GM23338 (cell line): ENCODE measurements around the gene FAM117A. TPM values are rescaled to one million over a fixed set of nuclear protein-coding genes. Genes with fewer than 3 reads are reported as not detected.
A peak's percentile ranks its signal among the peaks of the same experiment; 100 is the strongest.

Experiments used
- ATAC-seq: fragments of 200-7000 bp; cut with Tn5 transposase; 3 replicates; pipeline ENCODE4 v1.9.1; 2020
- DNase-seq: peaks from one replicate; pipeline ENCODE4 v3.0.0-alpha.2; 2015; ENCODE audit warnings: low spot score
- H2AFZ ChIP-seq: fragments of 200-600 bp; sonication (generic); 2 replicates; pipeline ENCODE4 v1.8.0; 2016; ENCODE audit warnings: antibody characterized with exemption, mild to moderate bottlenecking, moderate library complexity
- H3F3A ChIP-seq: fragments of 200-600 bp; sonication (generic); replicated peaks from 2 replicates; pipeline ENCODE4 v1.8.0; 2017; ENCODE audit warnings: antibody characterized with exemption, mixed run types, low read depth
- H3K27ac ChIP-seq: fragments of 200-600 bp; sonication (generic); 2 replicates; pipeline ENCODE4 v1.6.1; 2016; ENCODE audit warnings: low read depth
- H3K27me3 ChIP-seq: fragments of 200-600 bp; sonication (generic); 2 replicates; pipeline ENCODE4 v1.8.0; 2016; ENCODE audit warnings: mild to moderate bottlenecking, mixed run types, moderate library complexity; ENCODE audit not compliant: insufficient read depth
- H3K36me3 ChIP-seq: fragments of 200-600 bp; sonication (generic); 2 replicates; pipeline ENCODE4 v1.8.0; 2016; ENCODE audit warnings: mild to moderate bottlenecking; ENCODE audit not compliant: insufficient read depth
- H3K4me1 ChIP-seq: fragments of 200-600 bp; sonication (generic); 2 replicates; pipeline ENCODE4 v1.8.0; 2016; ENCODE audit warnings: mild to moderate bottlenecking, moderate library complexity; ENCODE audit not compliant: insufficient read depth
- H3K4me2 ChIP-seq: fragments of 200-600 bp; sonication (generic); 2 replicates; pipeline ENCODE4 v1.7.1; 2017; ENCODE audit warnings: mixed run types
- H3K4me3 ChIP-seq: fragments of 200-600 bp; sonication (generic); 2 replicates; pipeline ENCODE4 v1.6.1; 2016; ENCODE audit warnings: mixed run types
- H3K79me2 ChIP-seq: fragments of 200-600 bp; sonication (generic); replicated peaks from 2 replicates; pipeline ENCODE4 v1.8.0; 2017; ENCODE audit warnings: mild to moderate bottlenecking; ENCODE audit not compliant: insufficient read depth
- H3K9me2 ChIP-seq: fragments of 200-600 bp; sonication (generic); 2 replicates; pipeline ENCODE4 v1.8.0; 2017; ENCODE audit not compliant: insufficient read depth
- H4K20me1 ChIP-seq: fragments of 200-600 bp; sonication (generic); replicated peaks from 2 replicates; pipeline ENCODE4 v1.8.0; 2017; ENCODE audit warnings: mild to moderate bottlenecking; ENCODE audit not compliant: insufficient read depth
- H3K27ac Mint-ChIP-seq: 2 replicates; pipeline ENCODE4 v1.8.0; 2020; ENCODE audit warnings: inconsistent platforms, mild to moderate bottlenecking, moderate library complexity, mixed read lengths
- H3K27me3 Mint-ChIP-seq: 3 replicates; pipeline ENCODE4 v1.8.0; 2022; ENCODE audit warnings: low read depth, mild to moderate bottlenecking, moderate library complexity, mixed read lengths, inconsistent platforms; ENCODE audit not compliant: insufficient read depth, poor library complexity
- H3K36me3 Mint-ChIP-seq: 3 replicates; pipeline ENCODE4 v1.8.0; 2021; ENCODE audit warnings: low read depth, mild to moderate bottlenecking, inconsistent platforms, moderate library complexity, mixed read lengths
- H3K4me1 Mint-ChIP-seq: 3 replicates; pipeline ENCODE4 v1.8.0; 2020; ENCODE audit warnings: mild to moderate bottlenecking, inconsistent platforms, mixed read lengths
- H3K4me3 Mint-ChIP-seq: 3 replicates; pipeline ENCODE4 v1.8.0; 2021; ENCODE audit warnings: moderate library complexity, mild to moderate bottlenecking, inconsistent platforms, mixed read lengths
- H3K9me3 Mint-ChIP-seq: 3 replicates; pipeline ENCODE4 v1.8.0; 2020; ENCODE audit warnings: moderate library complexity, mild to moderate bottlenecking, inconsistent platforms, mixed read lengths
- CREB1 ChIP-seq: fragments of 250-450 bp; sonication (Bioruptor Pico); IDR thresholded peaks from 2 replicates; pipeline ENCODE4 v1.5.0; 2020; ENCODE audit warnings: low read depth, mild to moderate bottlenecking, moderate library complexity
- EZH2 ChIP-seq: fragments of 200-600 bp; sonication (generic); IDR thresholded peaks from one replicate; pipeline ENCODE4 v1.8.0; 2017; ENCODE audit warnings: antibody characterized with exemption, mild to moderate bottlenecking, low read depth; ENCODE audit not compliant: unreplicated experiment
- EZH2phosphoT487 ChIP-seq: fragments of 200-600 bp; sonication (generic); IDR thresholded peaks from one replicate; pipeline ENCODE4 v1.8.1; 2018; ENCODE audit warnings: antibody characterized with exemption; ENCODE audit not compliant: unreplicated experiment
- JUNB ChIP-seq: IDR thresholded peaks from one replicate; pipeline ENCODE4 v1.6.1; 2016; ENCODE audit warnings: antibody characterized with exemption; ENCODE audit not compliant: unreplicated experiment
- NANOG ChIP-seq: IDR thresholded peaks from 2 replicates; pipeline ENCODE4 v1.6.1; 2016; ENCODE audit warnings: antibody characterized with exemption, borderline replicate concordance
- POLR2AphosphoS5 ChIP-seq: IDR thresholded peaks from 2 replicates; pipeline ENCODE4 v1.6.1; 2016; ENCODE audit warnings: antibody characterized with exemption, low read depth
- STAT1 ChIP-seq: IDR thresholded peaks from one replicate; pipeline ENCODE4 v1.6.1; 2016; ENCODE audit warnings: antibody characterized with exemption; ENCODE audit not compliant: unreplicated experiment
- ZNF114 ChIP-seq: fragments of 250-450 bp; sonication (Bioruptor Pico); IDR thresholded peaks from 2 replicates; pipeline ENCODE4 v1.5.0; 2020; ENCODE audit warnings: mild to moderate bottlenecking, moderate library complexity
- ZNF331 ChIP-seq: fragments of 250-450 bp; sonication (Bioruptor Pico); IDR thresholded peaks from 2 replicates; pipeline ENCODE4 v1.5.0; 2020; ENCODE audit warnings: low read depth, mild to moderate bottlenecking, moderate library complexity
- polyA plus RNA-seq: library from polyadenylated mRNA; unstranded; fragments of >200 nt; fragmentation: Nextera tagmentation; extraction: Ambion mirVana; gene quantifications from 2 replicates; pipeline ENCODE4 v1.2.1, GENCODE V29; 2016
- total RNA-seq: library from RNA; depleted of rRNA; stranded (reverse); fragments of >200 nt; shearing (Covaris generic); gene quantifications from 2 replicates; pipeline ENCODE4 v1.2.3, GENCODE V29; 2014
- TF ChIP-seq, protein P1 (sequence below): fragments of 250-450 bp; sonication (Bioruptor Pico); IDR thresholded peaks from 2 replicates; pipeline ENCODE4 v1.5.0; 2020; ENCODE audit warnings: mild to moderate bottlenecking, moderate library complexity
- TF ChIP-seq, protein P2 (sequence below): IDR thresholded peaks from 2 replicates; pipeline ENCODE4 v1.6.1; 2016; ENCODE audit warnings: antibody characterized with exemption
- TF ChIP-seq, protein P3 (sequence below), 2 experiments: fragments of 200-600 bp in 1 of 2; sonication (generic) in 1 of 2; conservative IDR thresholded peaks; 2 replicates each; pipeline versions ENCODE4 v1.5.1 to v1.6.1; 2016 to 2017; ENCODE audit warnings: antibody characterized with exemption in 2 of 2, low read depth in 2 of 2, mild to moderate bottlenecking in 2 of 2, moderate library complexity in 1 of 2
- TF ChIP-seq, protein P4 (sequence below): IDR thresholded peaks from one replicate; pipeline ENCODE4 v1.6.1; 2018; ENCODE audit warnings: antibody characterized with exemption; ENCODE audit not compliant: unreplicated experiment

Gene FAM117A
- total and polyA plus RNA-seq, 2 experiments from 2014 or later: 21.3 to 46.4 TPM

DNA sequence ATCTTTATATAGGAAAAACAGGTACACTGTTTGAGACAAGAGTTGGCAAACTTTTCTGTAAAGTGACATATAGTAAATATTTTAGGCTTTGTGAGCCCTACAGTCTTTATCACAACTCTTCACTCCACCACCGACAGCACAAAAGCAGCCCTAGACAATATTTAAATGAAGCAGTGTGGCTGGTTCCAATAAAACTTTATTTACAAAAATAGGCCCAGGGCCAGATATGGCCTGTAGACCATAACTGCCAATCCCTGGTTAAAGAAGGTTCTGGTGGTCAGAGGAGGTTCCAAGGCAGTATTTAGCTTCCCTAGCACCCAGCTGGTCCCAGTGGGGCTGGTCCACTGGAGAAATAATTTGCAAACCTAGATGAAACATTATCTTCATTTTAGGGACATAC, 3.6 kb downstream of the FAM117A start:
- no peak overlapping the region for H3K27ac Mint-ChIP-seq
- H3K9me3 Mint-ChIP-seq: no peaks in the 10 kb centered on the region; the same call in 1 of the 3 replicates
- H3K4me1 Mint-ChIP-seq: peaks cover 59% of the 10 kb centered on the region

More for the DNA sequence above, 3.6 kb downstream of the FAM117A start:
- TF ChIP-seq POLR2AphosphoS5 (no peak), ZNF331 (CRISPR knock-in tag) (no peak), EZH2 (no peak), EZH2phosphoT487 (no peak), CREB1 (no peak), ZNF114 (CRISPR knock-in tag) (no peak), NANOG (no peak), JUNB (no peak), STAT1 (no peak)
- TF ChIP-seq, protein P1, sequence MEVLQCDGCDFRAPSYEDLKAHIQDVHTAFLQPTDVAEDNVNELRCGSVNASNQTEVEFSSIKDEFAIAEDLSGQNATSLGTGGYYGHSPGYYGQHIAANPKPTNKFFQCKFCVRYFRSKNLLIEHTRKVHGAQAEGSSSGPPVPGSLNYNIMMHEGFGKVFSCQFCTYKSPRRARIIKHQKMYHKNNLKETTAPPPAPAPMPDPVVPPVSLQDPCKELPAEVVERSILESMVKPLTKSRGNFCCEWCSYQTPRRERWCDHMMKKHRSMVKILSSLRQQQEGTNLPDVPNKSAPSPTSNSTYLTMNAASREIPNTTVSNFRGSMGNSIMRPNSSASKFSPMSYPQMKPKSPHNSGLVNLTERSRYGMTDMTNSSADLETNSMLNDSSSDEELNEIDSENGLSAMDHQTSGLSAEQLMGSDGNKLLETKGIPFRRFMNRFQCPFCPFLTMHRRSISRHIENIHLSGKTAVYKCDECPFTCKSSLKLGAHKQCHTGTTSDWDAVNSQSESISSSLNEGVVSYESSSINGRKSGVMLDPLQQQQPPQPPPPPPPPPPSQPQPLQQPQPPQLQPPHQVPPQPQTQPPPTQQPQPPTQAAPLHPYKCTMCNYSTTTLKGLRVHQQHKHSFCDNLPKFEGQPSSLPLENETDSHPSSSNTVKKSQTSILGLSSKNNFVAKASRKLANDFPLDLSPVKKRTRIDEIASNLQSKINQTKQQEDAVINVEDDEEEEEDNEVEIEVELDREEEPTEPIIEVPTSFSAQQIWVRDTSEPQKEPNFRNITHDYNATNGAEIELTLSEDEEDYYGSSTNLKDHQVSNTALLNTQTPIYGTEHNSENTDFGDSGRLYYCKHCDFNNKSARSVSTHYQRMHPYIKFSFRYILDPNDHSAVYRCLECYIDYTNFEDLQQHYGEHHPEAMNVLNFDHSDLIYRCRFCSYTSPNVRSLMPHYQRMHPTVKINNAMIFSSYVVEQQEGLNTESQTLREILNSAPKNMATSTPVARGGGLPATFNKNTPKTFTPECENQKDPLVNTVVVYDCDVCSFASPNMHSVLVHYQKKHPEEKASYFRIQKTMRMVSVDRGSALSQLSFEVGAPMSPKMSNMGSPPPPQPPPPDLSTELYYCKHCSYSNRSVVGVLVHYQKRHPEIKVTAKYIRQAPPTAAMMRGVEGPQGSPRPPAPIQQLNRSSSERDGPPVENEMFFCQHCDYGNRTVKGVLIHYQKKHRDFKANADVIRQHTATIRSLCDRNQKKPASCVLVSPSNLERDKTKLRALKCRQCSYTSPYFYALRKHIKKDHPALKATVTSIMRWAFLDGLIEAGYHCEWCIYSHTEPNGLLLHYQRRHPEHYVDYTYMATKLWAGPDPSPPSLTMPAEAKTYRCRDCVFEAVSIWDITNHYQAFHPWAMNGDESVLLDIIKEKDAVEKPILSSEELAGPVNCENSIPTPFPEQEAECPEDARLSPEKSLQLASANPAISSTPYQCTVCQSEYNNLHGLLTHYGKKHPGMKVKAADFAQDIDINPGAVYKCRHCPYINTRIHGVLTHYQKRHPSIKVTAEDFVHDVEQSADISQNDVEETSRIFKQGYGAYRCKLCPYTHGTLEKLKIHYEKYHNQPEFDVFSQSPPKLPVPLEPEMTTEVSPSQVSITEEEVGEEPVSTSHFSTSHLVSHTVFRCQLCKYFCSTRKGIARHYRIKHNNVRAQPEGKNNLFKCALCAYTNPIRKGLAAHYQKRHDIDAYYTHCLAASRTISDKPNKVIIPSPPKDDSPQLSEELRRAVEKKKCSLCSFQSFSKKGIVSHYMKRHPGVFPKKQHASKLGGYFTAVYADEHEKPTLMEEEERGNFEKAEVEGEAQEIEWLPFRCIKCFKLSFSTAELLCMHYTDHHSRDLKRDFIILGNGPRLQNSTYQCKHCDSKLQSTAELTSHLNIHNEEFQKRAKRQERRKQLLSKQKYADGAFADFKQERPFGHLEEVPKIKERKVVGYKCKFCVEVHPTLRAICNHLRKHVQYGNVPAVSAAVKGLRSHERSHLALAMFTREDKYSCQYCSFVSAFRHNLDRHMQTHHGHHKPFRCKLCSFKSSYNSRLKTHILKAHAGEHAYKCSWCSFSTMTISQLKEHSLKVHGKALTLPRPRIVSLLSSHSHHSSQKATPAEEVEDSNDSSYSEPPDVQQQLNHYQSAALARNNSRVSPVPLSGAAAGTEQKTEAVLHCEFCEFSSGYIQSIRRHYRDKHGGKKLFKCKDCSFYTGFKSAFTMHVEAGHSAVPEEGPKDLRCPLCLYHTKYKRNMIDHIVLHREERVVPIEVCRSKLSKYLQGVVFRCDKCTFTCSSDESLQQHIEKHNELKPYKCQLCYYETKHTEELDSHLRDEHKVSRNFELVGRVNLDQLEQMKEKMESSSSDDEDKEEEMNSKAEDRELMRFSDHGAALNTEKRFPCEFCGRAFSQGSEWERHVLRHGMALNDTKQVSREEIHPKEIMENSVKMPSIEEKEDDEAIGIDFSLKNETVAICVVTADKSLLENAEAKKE (CRISPR knock-in tag): no peak
- TF ChIP-seq, protein P2, sequence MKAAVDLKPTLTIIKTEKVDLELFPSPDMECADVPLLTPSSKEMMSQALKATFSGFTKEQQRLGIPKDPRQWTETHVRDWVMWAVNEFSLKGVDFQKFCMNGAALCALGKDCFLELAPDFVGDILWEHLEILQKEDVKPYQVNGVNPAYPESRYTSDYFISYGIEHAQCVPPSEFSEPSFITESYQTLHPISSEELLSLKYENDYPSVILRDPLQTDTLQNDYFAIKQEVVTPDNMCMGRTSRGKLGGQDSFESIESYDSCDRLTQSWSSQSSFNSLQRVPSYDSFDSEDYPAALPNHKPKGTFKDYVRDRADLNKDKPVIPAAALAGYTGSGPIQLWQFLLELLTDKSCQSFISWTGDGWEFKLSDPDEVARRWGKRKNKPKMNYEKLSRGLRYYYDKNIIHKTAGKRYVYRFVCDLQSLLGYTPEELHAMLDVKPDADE: no peak
- TF ChIP-seq, protein P3, sequence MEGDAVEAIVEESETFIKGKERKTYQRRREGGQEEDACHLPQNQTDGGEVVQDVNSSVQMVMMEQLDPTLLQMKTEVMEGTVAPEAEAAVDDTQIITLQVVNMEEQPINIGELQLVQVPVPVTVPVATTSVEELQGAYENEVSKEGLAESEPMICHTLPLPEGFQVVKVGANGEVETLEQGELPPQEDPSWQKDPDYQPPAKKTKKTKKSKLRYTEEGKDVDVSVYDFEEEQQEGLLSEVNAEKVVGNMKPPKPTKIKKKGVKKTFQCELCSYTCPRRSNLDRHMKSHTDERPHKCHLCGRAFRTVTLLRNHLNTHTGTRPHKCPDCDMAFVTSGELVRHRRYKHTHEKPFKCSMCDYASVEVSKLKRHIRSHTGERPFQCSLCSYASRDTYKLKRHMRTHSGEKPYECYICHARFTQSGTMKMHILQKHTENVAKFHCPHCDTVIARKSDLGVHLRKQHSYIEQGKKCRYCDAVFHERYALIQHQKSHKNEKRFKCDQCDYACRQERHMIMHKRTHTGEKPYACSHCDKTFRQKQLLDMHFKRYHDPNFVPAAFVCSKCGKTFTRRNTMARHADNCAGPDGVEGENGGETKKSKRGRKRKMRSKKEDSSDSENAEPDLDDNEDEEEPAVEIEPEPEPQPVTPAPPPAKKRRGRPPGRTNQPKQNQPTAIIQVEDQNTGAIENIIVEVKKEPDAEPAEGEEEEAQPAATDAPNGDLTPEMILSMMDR (conservative IDR thresholded peaks at IDR 0.05; ENCODE audit: low read depth in 2 of 2): no peak
- TF ChIP-seq, protein P4, sequence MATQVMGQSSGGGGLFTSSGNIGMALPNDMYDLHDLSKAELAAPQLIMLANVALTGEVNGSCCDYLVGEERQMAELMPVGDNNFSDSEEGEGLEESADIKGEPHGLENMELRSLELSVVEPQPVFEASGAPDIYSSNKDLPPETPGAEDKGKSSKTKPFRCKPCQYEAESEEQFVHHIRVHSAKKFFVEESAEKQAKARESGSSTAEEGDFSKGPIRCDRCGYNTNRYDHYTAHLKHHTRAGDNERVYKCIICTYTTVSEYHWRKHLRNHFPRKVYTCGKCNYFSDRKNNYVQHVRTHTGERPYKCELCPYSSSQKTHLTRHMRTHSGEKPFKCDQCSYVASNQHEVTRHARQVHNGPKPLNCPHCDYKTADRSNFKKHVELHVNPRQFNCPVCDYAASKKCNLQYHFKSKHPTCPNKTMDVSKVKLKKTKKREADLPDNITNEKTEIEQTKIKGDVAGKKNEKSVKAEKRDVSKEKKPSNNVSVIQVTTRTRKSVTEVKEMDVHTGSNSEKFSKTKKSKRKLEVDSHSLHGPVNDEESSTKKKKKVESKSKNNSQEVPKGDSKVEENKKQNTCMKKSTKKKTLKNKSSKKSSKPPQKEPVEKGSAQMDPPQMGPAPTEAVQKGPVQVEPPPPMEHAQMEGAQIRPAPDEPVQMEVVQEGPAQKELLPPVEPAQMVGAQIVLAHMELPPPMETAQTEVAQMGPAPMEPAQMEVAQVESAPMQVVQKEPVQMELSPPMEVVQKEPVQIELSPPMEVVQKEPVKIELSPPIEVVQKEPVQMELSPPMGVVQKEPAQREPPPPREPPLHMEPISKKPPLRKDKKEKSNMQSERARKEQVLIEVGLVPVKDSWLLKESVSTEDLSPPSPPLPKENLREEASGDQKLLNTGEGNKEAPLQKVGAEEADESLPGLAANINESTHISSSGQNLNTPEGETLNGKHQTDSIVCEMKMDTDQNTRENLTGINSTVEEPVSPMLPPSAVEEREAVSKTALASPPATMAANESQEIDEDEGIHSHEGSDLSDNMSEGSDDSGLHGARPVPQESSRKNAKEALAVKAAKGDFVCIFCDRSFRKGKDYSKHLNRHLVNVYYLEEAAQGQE: no peak
- Mint-ChIP-seq H3K4me3 (peak overlapping the region; percentile 2; the same call in 1 of the 3 replicates), H3K36me3 (peaks cover 8% of the 10 kb centered on the region), H3K27me3 (peaks cover 11% of the 10 kb centered on the region)
- Histone ChIP-seq H3F3A (no peaks in the 10 kb centered on the region), H2AFZ (no peak overlapping the region), H3K9me2 (no peaks in the 10 kb centered on the region), H3K4me1 (peaks cover 36% of the 10 kb centered on the region), H3K79me2 (peaks cover 82% of the 10 kb centered on the region), H4K20me1 (peaks cover 64% of the 10 kb centered on the region), H3K36me3 (no peaks in the 10 kb centered on the region), H3K27ac (no peak overlapping the region), H3K4me3 (no peak overlapping the region; the same call in 1 of the 2 replicates), H3K4me2 (peak overlapping the region; percentile 86), H3K27me3 (no peaks in the 10 kb centered on the region)
- DNase-seq: no peak
- ATAC-seq: no peak
